Measurements from ENCODE around the gene LDB2. TPM values are rescaled to one million over a fixed set of nuclear protein-coding genes. Genes with fewer than 3 reads are reported as not detected.

The LDB2 gene
- total and polyA plus RNA-seq, 4 donors = 41.7 to 88.2 (median 61.9) TPM

DNA sequence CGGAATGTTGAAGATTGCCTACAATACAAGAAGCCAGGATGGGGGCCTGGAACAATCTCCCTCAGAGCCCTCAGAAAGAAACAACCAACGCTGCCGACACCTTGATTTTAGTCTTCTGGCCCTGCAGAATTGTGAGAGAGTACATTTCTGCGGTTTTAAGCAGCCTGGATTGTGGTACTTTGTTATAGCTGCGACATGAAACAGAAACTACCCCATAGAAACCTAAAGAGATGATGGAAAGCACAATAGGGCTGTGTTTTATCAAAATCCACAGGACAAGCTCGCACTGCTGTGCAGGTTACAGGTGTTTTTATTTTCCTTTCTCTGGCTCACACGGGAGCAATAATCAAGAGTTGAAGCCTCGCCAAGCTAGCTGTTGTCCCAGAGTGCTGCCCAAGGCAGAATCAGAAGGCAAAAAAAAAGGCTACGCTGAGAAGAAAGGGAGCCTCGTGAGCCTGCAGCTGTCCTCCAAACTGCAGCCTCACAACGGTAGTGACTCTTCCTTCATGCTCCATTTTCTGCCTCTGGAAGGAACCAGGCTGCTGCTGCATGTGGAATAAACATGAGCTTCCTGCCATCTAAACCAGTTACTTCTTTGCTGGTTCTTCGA is 232.4 kb downstream of the LDB2 start:
- H3K27me3 ChIP-seq (ENCODE audit: control insufficient read depth, insufficient read depth, low read length) = no peaks in the 10 kb centered on the region
- no peaks in the 10 kb centered on the region for H3K4me1 ChIP-seq (ENCODE audit: control insufficient read depth, insufficient read depth, low read length)
- no peak overlapping the region for H3K27ac ChIP-seq (ENCODE audit: low read depth, low read length)
- H3K4me3 ChIP-seq (ENCODE audit: low read depth, low read length) = no peak overlapping the region
- H3K36me3 ChIP-seq (ENCODE audit: control insufficient read depth, insufficient read depth, low read length) = no peaks in the 10 kb centered on the region
- peak in 1 of 6 donors; percentile 64 for DNase-seq (ENCODE audit: low read depth in 4 of 6, low spot score in 6 of 6)
- no peaks in the 10 kb centered on the region for H3K9me3 ChIP-seq (ENCODE audit: control insufficient read depth, insufficient read depth, low read length)
- 41% methylated on average over 6 of the region's 12 CpGs for WGBS (ENCODE audit: insufficient coverage)

DNA sequence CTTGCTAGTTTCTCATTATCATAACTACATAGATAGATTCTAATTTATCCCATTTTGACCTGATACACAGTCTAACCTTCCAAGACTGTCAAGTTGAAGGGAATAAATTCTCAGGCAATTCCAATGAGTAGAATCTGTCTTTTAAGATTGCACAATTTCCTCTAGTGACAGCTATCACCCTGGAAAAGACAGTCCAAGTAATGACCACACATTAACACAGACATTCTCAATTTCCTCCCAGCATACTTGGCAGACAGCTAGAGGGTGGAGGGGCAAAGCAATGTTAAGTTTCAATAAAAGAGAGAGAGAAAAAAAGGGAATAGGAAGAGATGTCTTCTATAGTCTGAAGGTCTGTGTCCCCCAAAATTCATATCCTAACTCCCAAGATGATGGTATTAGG is 234.7 kb downstream of the LDB2 start:
- no peak for DNase-seq (ENCODE audit: low read depth in 4 of 6, low spot score in 6 of 6)
- Histone ChIP-seq H3K27me3 (ENCODE audit: control insufficient read depth, insufficient read depth, low read length) (no peaks in the 10 kb centered on the region), H3K4me1 (ENCODE audit: control insufficient read depth, insufficient read depth, low read length) (no peaks in the 10 kb centered on the region), H3K9me3 (ENCODE audit: control insufficient read depth, insufficient read depth, low read length) (no peaks in the 10 kb centered on the region), H3K36me3 (ENCODE audit: control insufficient read depth, insufficient read depth, low read length) (no peaks in the 10 kb centered on the region), H3K27ac (ENCODE audit: low read depth, low read length) (no peak overlapping the region), H3K4me3 (ENCODE audit: low read depth, low read length) (no peak overlapping the region)

DNA sequence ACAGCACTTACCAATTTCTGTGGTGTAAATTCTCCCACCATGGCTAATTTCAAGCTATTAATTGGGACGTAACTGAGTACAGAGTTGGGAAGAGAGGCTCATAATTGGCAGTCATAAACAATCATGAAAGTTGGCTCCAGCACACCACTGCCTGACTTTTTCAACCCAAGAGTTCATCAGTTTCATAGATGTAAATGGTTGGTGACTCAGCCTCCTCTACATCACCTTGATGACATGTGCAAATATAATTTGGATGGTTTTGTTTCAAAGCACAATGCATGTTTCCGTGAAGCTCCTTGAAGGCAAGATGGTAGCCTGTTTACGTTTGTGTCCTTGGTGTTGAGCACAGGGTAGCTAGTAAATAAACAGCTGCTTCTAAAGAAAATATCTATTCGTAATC is 235.1 kb downstream of the LDB2 start:
- no peak for DNase-seq (ENCODE audit: low read depth in 4 of 6, low spot score in 6 of 6)
- Histone ChIP-seq H3K4me3 (ENCODE audit: low read depth, low read length) (no peak overlapping the region), H3K27ac (ENCODE audit: low read depth, low read length) (no peak overlapping the region), H3K9me3 (ENCODE audit: control insufficient read depth, insufficient read depth, low read length) (no peaks in the 10 kb centered on the region), H3K36me3 (ENCODE audit: control insufficient read depth, insufficient read depth, low read length) (no peaks in the 10 kb centered on the region), H3K27me3 (ENCODE audit: control insufficient read depth, insufficient read depth, low read length) (no peaks in the 10 kb centered on the region), H3K4me1 (ENCODE audit: control insufficient read depth, insufficient read depth, low read length) (no peaks in the 10 kb centered on the region)
- WGBS (ENCODE audit: insufficient coverage) = no CpG with 5 or more reads among the region's 4 CpGs

DNA sequence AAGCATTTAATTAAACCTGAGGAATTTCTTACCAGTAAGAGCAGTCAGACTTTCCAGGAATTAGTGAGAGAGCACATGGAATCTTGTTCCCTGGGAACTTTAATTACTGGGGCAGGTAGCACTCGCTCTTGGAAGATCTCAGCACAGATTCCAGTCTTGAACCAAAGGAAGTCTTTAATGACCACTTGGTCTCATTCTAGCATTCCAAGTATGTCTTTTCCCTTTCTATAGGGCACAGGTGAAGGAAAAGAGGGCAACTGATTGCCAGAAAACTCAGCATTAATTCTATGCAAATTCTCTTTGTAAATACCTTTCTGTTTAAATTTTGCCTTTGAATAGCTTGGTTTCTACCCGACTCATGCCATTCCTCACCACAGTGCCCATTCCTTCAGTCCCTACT is 236.6 kb downstream of the LDB2 start:
- WGBS (ENCODE audit: insufficient coverage) = 63% methylated on average over 1 of the region's 2 CpGs
- Histone ChIP-seq H3K36me3 (ENCODE audit: control insufficient read depth, insufficient read depth, low read length) (no peaks in the 10 kb centered on the region), H3K9me3 (ENCODE audit: control insufficient read depth, insufficient read depth, low read length) (no peaks in the 10 kb centered on the region), H3K27me3 (ENCODE audit: control insufficient read depth, insufficient read depth, low read length) (no peaks in the 10 kb centered on the region), H3K27ac (ENCODE audit: low read depth, low read length) (no peak overlapping the region), H3K4me3 (ENCODE audit: low read depth, low read length) (no peak overlapping the region), H3K4me1 (ENCODE audit: control insufficient read depth, insufficient read depth, low read length) (no peaks in the 10 kb centered on the region)
- DNase-seq (ENCODE audit: low read depth in 4 of 6, low spot score in 6 of 6) = no peak

DNA sequence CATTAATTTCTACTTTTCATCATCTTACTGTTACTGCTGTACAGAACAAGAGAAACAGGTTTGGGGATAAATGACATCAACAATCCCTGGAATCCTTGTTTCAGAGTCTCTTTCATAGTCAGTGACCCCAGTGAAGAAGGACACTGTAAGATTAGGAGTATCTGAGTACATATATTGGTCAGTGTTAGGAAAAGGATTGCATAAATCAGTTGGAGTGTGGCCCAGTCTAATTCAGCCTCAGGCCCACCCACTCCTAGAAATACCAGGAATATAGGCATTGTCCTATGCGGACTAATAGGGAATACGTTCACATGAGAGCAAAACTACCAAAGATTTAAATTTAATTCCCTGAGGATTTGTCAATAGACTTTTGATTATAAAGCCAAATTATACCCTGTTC is 237.8 kb downstream of the LDB2 start:
- no peaks in the 10 kb centered on the region for H3K4me1 ChIP-seq (ENCODE audit: control insufficient read depth, insufficient read depth, low read length)
- no peaks in the 10 kb centered on the region for H3K9me3 ChIP-seq (ENCODE audit: control insufficient read depth, insufficient read depth, low read length)
- H3K27ac ChIP-seq (ENCODE audit: low read depth, low read length) = no peak overlapping the region
- H3K27me3 ChIP-seq (ENCODE audit: control insufficient read depth, insufficient read depth, low read length) = no peaks in the 10 kb centered on the region
- no CpG with 5 or more reads among the region's 2 CpGs for WGBS (ENCODE audit: insufficient coverage)
- H3K4me3 ChIP-seq (ENCODE audit: low read depth, low read length) = no peak overlapping the region
- no peak for DNase-seq (ENCODE audit: low read depth in 4 of 6, low spot score in 6 of 6)
- H3K36me3 ChIP-seq (ENCODE audit: control insufficient read depth, insufficient read depth, low read length) = no peaks in the 10 kb centered on the region

DNA sequence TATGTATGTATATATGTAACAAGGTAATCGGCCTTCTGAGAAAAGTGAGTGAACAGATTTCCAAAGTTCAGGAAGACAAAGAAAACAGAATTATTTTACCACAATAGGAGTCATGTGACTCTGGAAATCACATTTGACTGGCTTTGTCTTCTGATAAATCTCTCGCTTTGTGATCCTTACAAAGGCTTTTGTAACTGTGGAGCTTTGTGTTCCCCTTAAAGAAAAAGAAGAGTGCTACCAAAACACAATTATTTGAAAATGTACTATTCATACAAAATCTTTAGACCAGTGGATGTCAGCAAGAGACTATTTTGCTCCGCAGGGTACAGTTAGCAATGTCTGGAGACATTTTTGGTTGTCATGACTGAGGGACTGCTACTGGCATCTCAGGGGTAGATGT is 238.8 kb downstream of the LDB2 start:
- no peaks in the 10 kb centered on the region for H3K9me3 ChIP-seq (ENCODE audit: control insufficient read depth, insufficient read depth, low read length)
- H3K27me3 ChIP-seq (ENCODE audit: control insufficient read depth, insufficient read depth, low read length) = no peaks in the 10 kb centered on the region
- no CpG with 5 or more reads among the region's 3 CpGs for WGBS (ENCODE audit: insufficient coverage)
- no peak overlapping the region for H3K4me3 ChIP-seq (ENCODE audit: low read depth, low read length)
- no peak for DNase-seq (ENCODE audit: low read depth in 4 of 6, low spot score in 6 of 6)
- H3K36me3 ChIP-seq (ENCODE audit: control insufficient read depth, insufficient read depth, low read length) = no peaks in the 10 kb centered on the region
- no peak overlapping the region for H3K27ac ChIP-seq (ENCODE audit: low read depth, low read length)
- no peaks in the 10 kb centered on the region for H3K4me1 ChIP-seq (ENCODE audit: control insufficient read depth, insufficient read depth, low read length)

DNA sequence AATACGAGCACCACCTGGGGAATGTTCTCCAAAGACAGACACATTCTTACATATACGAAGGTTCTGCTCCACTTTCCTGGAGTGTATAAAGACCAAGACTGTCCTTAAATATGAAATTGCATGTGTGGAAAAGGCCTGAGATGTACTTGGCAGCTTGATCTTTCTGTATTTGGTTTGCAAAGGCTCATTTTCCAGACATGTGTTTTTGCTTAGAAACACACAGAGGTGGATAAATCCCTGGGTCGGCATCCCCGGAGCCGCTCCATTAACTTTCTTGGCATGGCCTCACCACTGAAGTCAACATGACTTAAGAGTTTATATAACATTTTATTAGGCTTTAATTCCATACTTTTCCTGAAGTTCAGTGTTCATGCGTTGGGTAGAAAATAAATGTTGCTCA is 239.4 kb downstream of the LDB2 start:
- no CpG with 5 or more reads among the region's 6 CpGs for WGBS (ENCODE audit: insufficient coverage)
- no peaks in the 10 kb centered on the region for H3K36me3 ChIP-seq (ENCODE audit: control insufficient read depth, insufficient read depth, low read length)
- DNase-seq (ENCODE audit: low read depth in 4 of 6, low spot score in 6 of 6) = no peak
- no peaks in the 10 kb centered on the region for H3K4me1 ChIP-seq (ENCODE audit: control insufficient read depth, insufficient read depth, low read length)
- no peak overlapping the region for H3K4me3 ChIP-seq (ENCODE audit: low read depth, low read length)
- H3K9me3 ChIP-seq (ENCODE audit: control insufficient read depth, insufficient read depth, low read length) = no peaks in the 10 kb centered on the region
- H3K27me3 ChIP-seq (ENCODE audit: control insufficient read depth, insufficient read depth, low read length) = no peaks in the 10 kb centered on the region
- no peak overlapping the region for H3K27ac ChIP-seq (ENCODE audit: low read depth, low read length)

DNA sequence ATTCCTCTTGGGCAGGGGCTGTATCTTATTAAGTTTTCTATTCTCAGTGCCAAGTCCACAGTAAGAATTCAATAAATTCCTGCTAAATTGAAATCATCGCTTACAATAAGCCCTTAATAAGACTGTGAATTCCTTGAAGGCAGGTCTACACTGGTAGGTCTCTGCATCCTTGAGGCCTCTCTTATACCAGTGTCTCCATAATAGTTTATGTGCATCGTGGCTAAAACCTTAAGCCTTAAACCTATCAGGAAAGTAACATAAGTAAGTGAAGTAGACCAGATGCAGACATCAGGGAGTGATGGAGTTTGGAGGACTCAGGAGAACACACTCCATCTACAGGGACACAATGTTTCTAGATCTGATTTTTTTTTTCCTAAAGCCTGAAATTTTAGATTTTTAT is 240.3 kb downstream of the LDB2 start:
- Histone ChIP-seq H3K36me3 (ENCODE audit: control insufficient read depth, insufficient read depth, low read length) (no peaks in the 10 kb centered on the region), H3K9me3 (ENCODE audit: control insufficient read depth, insufficient read depth, low read length) (no peaks in the 10 kb centered on the region), H3K4me1 (ENCODE audit: control insufficient read depth, insufficient read depth, low read length) (no peaks in the 10 kb centered on the region), H3K27ac (ENCODE audit: low read depth, low read length) (no peak overlapping the region), H3K4me3 (ENCODE audit: low read depth, low read length) (no peak overlapping the region), H3K27me3 (ENCODE audit: control insufficient read depth, insufficient read depth, low read length) (no peaks in the 10 kb centered on the region)
- WGBS (ENCODE audit: insufficient coverage) = no CpG with 5 or more reads among the region's 2 CpGs
- DNase-seq (ENCODE audit: low read depth in 4 of 6, low spot score in 6 of 6) = no peak

DNA sequence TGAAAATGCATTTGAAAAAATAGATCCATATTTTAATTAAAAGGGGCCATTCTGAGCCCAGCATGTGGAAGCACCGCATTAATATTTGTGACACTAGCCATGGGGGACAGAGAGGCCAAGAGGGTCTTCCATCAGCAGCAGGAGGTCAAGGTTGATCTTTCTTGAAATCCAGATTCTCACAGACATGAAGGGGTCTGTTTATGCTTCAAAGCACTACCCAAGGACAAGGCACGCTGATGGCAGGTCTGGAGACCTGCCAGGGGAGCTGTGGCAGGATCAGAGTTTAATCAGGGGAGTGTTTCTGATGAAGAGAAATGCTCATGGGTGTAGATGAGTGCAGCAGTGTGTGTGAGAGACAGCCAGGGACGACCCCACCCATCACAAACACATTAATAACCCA is 243.3 kb downstream of the LDB2 start:
- Histone ChIP-seq H3K4me1 (ENCODE audit: control insufficient read depth, insufficient read depth, low read length) (peaks cover 4% of the 10 kb centered on the region), H3K9me3 (ENCODE audit: control insufficient read depth, insufficient read depth, low read length) (no peaks in the 10 kb centered on the region), H3K27me3 (ENCODE audit: control insufficient read depth, insufficient read depth, low read length) (no peaks in the 10 kb centered on the region), H3K4me3 (ENCODE audit: low read depth, low read length) (no peak overlapping the region), H3K36me3 (ENCODE audit: control insufficient read depth, insufficient read depth, low read length) (no peaks in the 10 kb centered on the region), H3K27ac (ENCODE audit: low read depth, low read length) (no peak overlapping the region)
- 46% methylated on average over 2 of the region's 3 CpGs for WGBS (ENCODE audit: insufficient coverage)
- no peak for DNase-seq (ENCODE audit: low read depth in 4 of 6, low spot score in 6 of 6)

DNA sequence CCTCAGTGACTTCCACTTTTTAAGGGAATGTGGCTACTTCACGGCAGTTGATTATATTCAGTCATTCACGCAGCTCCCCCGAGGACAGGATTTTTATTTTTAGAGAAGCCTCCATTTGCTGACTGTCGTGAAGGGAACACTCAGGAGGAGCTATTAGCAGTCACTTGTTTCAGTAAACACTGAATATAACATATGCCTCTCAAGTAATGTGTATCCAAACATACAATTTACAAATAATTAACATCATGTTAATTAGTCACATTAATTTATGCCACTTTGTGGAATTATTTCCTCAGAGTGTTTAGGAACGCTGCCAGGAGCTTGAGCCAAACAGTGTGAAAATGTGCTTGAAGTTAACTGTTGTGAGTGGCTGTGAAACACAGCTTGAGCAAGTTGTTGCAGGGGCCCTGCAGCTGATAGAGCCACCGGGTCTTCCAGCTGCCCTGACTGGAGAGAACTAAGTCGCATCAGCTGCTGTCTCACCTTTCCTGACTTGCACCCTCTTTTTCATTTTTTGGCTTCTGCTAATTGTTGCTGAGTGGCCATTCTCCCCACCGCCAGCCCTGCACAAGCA is 245.6 kb downstream of the LDB2 start:
- WGBS (ENCODE audit: insufficient coverage) = 49% methylated on average over 3 of the region's 8 CpGs
- no peaks in the 10 kb centered on the region for H3K27me3 ChIP-seq (ENCODE audit: control insufficient read depth, insufficient read depth, low read length)
- H3K27ac ChIP-seq (ENCODE audit: low read depth, low read length) = no peak overlapping the region
- H3K4me1 ChIP-seq (ENCODE audit: control insufficient read depth, insufficient read depth, low read length) = peaks cover 4% of the 10 kb centered on the region
- DNase-seq (ENCODE audit: low read depth in 4 of 6, low spot score in 6 of 6) = peak in 2 of 6 donors; percentile 80 to 88
- H3K4me3 ChIP-seq (ENCODE audit: low read depth, low read length) = no peak overlapping the region
- H3K36me3 ChIP-seq (ENCODE audit: control insufficient read depth, insufficient read depth, low read length) = no peaks in the 10 kb centered on the region
- H3K9me3 ChIP-seq (ENCODE audit: control insufficient read depth, insufficient read depth, low read length) = no peaks in the 10 kb centered on the region
